NCI-H2227 (cell line): Measurements from ENCODE around the gene THRB.

Source experiments
- DNase-seq: peaks from one replicate; lab custom pipeline; 2025; ENCODE audit not compliant: unreplicated experiment; lab: John Stamatoyannopoulos, UW

Gene THRB

DNA sequence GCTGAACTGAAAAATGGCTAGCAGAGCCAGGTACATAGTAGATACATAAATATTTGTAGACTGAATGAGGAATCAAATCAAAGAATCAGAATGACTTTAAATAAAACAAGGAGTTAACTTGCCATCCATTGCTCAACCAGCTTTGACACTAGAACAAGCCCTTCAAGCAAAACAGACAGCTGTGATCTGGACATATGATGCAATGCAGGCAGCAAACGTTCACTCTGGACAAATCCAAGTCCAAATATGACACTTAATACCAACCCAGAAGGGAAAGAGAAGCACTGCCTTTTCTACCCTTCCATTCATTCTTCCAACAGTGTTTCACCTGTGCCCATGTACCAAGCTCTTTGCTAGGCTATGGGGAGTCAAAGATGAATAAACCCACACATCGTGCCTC is 4.5 kb downstream of the THRB start:
- DNase-seq, result no peak

DNA sequence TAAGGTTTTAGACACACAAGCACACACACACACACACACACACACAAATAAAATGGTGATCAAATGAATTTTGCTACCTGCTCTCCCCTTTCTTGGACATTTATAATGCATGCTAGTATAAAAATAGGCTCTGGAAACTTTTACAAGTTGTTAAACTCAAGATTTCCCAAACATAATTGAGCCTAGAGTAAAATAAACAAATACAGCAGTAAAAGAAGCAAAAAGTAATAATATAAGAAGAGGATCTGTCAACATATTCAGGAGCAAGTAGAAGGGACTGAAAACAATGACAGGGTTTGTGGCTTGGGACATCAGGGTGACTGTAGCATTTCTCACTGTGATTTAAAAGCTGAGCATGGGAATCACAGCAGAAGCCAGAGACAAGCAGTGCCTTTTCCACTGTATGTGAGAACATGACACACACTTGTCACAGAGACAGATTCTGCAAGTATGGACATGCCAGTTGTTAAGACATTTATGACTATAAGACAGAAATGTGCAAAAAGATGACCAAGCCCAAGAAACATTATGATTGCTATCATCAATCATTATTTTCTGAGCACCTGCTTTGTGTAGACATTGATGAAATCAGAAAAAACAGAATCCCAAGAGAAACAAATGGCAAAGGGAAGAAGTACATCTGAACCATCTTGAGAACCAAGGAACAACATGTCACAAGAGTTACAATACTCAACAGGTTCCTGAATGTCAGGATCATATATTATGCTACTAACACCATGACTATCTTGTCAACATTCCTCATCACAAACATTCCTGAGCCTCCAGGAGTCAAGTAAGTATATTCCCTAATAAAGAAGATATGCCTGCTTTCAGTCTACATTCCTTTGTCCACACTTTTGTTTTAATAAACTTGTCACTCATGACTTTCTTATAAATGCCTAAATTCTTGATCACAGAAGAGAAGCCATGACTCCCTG is 7.1 kb downstream of the THRB start:
- DNase-seq, result no peak

DNA sequence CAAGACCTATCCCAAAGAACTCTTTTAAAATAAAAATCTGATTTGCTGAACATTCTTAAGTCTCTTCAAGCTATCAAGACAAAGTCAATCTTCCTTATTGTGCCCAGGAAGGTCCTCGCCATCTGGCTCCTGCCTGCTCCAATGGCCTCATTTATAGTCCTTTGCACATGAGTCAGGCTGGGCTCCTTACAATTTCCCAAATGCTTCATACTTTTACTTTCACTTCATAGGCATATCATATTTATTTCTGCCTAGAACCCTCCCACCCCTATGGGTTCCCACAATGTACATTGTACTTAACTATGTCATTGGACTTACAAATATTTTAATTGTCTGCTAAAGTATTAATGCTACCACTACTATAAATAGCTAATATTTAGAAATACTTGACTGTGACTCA is 9.1 kb downstream of the THRB start:
- no peak for DNase-seq

DNA sequence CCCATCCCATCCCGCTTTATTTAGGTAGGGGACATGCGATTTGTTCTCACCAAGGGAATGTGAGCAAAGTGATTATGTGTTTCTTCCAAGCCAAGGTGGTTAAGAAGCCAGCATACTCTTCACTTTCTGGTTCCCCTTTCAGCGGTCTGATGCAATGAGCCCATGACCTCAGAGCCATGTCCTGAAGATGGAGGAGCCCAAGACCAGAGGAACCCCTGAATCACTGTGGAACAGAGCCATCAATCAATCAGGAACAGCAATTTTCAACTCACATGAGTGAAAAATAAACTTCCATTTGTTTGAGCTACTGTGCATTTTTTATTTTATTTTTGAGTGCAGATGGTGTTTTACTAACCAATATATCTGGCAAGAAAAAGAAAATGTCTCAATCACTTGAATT is 10.8 kb downstream of the THRB start:
- no peak for DNase-seq

DNA sequence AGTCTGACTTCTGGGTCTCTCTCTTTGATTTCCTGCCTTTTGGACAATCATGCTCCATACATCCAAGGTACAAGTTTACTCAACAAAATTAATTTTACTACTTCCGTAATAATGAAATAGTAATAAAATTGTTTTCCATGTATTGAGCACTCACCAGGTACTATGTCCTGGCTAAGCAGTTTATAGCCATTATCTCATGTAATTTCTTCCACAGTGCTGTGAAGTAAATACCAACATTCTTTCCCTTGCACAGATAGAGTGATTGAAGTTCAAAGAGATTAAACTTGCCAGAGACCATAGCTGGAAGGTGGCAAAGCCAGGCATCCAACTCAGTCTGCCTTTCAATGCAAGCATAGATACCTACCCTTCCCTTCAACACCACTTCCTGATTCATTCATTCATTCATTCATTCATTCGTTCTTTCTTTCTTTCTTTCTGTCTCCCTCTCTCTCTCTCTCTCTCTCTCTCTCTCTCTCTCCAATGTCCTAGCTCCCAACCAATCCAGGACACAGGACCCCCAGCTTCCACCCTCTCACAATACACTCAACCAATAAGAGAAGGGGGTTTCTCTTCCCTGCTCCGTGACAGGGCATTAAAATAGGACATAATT is 12.4 kb downstream of the THRB start:
- no peak for DNase-seq

DNA sequence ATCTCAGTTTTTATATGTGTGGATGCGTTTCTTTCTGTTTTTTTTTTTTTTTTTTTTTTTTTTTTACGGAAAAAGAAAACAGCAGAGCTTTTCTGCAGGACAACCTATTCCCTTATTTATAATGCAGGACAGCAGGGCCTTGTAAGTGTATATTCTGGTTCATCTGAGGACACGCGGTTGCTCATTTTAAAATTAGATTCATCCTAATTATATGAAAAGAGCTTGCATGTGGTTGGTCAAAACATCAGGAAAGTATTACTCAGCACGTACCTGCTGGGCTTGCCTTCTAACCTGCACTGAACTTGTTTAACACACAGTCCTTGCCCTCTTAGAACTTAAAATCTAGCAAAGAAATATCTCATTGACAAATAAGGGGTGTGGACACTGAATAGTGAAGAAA is 13.5 kb downstream of the THRB start:
- DNase-seq, result no peak

DNA sequence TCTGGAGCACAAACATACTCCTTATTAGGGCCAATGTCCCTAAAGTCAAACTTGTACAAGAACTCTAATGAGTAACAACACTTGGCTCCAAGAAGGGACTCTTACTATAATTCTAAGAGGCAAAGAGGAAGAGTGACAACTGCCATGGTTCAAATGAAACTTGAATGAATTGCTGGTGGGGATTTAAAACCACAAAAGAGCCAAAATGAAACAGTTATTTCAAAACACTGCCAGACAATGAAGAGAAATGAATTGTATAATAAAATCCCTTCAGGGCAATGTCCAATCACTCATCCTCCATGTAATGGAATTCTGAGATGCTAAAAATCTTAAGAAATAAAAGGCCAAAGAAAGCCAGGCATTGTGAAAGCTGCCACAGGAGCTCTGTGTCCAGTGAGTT is 14.2 kb downstream of the THRB start:
- no peak for DNase-seq

DNA sequence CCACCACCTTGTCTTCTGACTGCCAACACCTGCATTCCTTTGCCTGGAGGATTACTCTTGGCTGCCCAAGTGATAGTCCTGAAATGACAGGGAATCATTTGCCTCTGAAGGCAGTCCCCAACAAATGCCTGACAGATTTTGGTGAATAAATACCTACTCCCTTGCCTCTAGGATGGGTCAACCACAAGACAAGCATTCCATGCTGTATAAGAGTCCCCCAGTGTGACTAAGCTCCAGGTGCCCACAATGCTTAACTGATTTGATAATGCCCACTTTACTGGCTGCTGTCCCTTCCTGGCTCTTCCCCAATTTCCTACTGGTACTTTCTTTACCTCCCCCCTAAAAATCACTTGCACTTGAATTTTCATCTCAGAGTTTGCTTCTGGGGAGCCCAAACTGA is 14.8 kb downstream of the THRB start:
- DNase-seq, result no peak

DNA sequence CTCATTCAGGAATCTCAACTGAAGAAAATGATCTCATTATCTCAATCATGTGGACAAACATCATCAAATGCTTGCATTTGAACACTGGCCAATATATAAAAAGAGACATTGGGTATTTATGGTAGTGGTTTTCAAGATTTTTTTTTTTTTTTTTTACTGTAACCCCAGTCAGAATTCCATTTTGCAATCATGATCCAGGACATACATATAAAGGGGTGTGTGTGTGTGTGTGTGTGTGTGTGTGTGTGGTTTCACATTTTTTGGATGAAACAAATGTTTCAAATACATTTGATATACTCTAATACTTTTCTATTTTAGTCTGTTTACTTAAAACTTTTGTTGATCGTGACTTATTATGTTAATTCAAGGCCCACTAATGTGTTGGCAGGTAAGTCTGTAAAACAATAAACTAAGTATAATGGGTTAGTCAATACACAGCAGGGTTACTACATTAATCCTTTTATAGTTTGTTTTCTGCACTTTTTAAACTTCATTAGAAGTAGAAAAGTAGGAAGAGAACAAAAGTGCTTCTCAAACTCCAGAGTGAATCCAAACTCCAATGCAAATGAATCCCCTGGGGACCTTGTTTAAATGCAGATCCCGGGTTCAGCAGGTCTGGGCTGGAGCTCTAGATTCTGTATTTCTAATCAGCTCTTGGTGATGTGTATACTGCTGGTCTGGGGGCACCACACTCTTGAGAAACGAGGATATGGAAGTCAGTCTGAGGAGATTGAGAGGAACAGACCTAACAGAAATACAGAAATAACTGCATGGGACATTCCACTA is 17.6 kb downstream of the THRB start:
- DNase-seq, result no peak

DNA sequence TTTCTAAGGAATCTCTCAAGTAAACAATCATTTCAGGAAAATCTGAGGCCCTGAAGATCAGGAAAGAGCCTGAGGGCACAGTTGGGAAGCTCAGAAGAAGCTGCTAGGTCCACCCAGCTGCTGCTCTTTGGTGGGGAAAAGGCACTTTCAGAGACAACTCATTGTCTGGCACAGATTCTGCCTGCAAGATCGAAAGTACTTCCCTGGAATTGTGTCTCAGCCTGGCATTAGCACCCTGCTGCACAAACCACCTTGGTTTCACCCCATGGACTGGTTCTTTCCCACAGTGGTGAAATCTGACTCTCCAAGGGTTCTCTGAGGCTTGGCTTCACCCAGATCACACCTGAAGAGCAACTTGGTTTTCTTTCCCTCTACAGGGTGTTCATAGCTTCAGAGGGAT is 18.7 kb downstream of the THRB start:
- no peak for DNase-seq

DNA sequence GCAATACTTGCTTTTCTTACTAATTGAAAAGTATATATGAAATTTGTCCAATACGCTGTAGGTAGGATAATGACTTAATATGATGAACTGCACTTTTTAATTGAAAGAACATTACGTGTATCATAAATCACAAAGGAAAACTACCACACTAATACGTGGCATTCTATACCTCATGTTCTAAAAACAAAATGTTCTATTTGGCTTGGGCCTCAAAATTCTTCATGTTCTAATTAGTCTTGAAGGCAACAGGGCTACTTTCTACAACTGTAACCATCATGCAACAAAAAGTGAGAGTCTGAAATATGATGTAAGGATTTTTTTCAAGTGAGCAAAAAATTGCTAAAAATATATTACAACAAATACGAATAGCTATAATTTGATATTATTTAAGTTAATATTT is 19.8 kb downstream of the THRB start:
- no peak for DNase-seq

DNA sequence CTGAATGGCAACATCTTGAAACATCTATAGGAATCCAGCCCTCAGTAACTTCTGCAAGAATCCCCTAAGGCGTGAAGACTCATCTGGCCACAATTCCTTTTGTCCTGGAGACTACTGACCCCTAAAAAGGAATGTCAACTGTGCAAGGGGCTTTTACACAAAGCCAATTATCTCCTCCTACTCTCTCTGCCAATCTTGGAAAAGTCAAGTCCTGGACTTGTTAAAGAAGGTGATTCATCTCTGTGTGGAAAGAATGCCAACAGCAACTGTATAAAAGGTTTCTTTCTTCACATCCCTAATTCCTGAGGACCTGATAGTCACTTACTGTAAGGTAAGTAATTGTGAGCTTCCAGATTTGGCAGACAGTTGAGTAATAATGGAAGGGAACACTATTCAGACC is 22.3 kb downstream of the THRB start:
- no peak for DNase-seq

DNA sequence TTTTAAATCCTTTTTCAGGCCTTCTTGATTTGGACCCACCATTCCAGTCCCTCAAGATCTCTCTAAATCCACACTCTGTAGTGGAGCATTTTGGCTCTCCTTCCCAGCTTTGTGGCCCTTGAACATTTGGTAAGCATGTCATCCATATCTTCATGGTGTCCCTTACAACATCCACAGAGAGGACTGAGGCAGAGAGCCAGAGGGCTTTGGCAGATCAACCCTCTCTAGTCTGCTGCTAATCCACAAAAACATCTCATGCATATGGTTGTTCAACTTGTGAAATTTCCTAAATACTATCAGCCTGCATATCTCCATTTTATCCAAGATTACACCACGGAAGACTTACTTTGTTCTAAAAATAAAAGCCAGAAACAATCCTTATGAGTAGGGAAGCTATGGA is 23.2 kb downstream of the THRB start:
- no peak for DNase-seq

DNA sequence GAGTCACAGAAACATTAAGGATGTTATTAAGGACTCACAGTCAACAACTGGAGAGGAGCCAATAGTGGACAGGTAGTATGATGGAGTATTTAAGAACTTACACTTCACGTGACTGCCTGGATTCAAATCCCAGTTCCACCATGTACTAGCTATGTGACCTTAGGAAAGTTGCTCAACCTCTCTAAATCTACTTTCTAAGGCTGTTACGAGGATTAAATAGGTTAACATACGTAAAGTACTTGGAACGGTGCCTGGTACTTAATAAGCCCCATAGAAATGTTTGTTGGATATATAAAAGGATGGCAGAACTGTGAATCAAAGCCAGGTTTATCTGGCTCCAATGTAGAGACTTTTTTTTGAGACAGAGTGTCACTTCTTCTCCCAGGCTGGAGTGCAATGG is 24.4 kb downstream of the THRB start:
- no peak for DNase-seq

DNA sequence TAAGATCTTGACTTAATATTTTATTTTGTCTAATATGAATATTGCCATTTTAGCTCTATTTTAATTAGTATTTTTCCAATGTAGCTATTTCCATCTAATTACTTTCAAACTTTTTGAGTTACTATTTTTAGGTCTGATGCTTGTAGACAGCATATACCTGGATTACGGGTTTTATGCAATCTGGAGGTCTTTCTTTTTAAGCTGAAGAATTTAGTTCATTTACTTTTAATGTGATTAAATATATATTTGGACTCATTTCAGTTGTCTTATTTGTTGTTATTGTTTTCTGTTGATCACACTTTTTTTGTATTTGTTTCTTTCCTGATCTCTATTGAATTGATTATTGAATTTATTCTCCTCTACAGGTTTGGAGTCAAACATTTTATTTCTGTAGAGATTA is 30.3 kb downstream of the THRB start:
- no peak for DNase-seq

DNA sequence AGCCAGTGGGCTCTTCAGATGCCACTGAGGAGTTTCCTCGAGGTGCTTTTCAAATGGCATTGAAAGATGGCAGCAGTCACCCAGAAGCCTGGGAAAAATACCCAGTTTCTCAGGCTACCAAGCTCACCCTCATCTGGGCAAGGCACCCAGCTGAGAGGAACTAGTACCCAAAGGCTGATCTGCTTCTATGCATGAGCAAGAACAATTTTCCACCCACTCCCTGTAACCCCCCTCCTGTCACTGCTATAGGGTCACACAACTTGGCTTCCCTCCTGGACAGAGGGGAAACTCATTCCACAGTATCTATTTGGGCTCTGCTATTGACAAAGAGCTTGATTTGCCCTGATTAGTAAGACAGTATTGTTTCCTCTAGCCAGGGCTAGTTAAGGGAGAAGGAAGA is 31.9 kb downstream of the THRB start:
- no peak for DNase-seq

DNA sequence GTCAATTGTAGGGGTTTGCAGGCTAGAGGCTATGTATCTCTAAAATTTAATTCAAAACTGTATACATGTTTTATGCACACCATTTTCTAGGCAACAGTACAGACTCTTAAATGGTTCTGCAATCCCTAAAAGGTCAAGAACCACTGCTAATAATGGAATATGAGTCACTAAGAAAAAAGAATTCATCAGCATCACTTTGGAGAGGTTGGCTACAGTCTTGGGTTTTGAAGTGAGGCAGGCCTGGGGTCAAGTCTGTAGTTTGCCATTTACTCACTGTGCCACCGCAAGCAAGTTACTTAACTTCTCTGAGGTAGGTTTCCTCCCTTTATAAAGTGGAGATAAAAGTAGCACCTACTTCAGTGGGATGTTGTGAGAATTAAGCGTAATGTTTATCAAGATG is 33.7 kb downstream of the THRB start:
- no peak for DNase-seq

DNA sequence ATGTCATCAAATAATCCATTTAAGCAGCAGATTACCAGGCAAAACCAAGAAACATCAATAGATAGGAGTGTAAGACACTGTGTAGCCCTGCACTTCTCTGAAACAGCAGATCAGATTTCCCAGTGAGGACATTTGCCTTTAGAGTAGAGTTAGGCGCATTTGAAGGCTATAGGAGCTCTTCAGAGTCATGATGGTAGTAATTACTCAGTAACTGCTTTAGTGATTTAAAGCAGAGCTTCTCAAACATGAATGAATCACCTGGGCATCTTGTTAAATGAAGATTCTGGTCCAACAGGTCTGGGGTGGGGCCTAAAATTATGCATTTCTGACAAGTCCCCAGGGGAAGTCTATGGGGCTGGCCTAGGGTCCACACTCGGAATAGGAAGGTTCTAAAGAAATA is 36.9 kb downstream of the THRB start:
- DNase-seq, result no peak

DNA sequence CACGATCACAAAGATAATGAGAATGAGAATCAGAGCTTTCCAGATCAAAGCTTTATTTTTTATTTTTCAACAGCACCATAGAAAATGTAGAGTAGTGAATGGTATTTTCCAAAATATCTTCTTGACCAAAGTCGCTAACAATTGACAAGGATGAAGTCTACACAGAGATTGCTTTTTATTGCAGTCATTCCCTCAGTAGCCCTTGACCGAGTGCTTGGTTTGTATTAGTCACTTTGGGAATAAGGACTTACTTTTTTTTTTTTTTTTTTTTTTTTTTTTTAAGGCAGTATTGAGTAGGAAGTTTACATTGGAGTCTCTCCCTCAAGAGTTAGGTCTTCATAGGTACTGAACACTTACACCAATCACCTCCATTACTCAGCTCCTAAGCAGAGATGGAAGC is 39.8 kb downstream of the THRB start:
- DNase-seq, result no peak

DNA sequence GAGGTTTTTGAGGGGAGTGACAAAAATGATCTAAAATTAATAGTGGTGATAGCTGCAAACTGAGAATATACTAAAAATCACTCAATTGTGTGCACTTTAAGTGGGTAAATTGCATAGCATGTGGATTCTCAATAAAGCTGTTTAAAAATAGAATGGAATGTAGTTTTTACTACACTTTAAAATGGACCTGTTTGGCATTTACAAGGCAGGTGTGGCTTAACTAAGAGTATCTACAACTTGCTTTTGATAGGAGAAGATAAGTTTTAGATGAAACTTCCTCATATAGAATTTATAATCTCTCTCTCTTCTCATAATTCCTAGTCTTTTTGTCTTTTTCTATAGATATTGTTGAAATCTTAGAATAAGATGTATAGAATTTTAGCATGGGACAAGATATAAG is 40.3 kb downstream of the THRB start:
- DNase-seq, result no peak

DNA sequence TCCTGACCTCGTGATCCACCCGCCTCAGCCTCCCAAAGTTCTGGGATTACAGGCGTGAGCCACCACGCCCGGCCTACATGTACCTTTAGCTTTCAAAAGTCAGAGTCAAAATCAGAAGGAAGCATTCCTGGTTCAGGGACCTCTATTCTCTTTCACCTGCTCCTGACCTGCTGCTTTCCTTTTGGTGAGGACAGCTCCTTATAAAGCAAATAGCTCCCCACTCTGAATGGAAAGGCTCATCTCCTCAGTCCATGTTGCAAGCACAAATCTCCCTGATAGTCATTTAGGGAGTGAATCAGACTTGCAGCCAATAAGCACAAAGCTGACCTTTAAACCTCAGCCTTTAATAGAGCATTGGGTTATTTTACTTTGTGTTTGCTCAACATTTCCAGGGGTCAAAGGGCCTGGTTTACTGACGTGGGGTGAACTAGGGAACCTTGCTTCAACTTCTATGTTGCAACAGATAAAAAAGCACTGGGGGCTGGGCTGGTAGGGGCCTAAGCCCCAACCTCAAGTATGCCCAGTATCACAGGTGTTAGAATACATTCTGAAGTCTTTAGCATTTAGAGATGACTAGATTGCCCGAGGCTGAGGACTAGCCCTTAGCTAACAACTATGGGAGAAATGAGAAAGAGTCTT is 43.1 kb downstream of the THRB start:
- DNase-seq, result no peak
